Natural killer cell treated with Interleukin-12 subunit alpha and Interleukin-12 subunit beta and Interleukin-15 and Interleukin-18, amount 100 ng/mL, for 72 hours (primary cell): ENCODE data around the gene ADRA2B. TPM values are rescaled to one million over a fixed set of nuclear protein-coding genes. Genes with fewer than 3 reads are reported as not detected.

Source experiments
- ATAC-seq, 2 donors: fragments of 150-1000 bp; cut with Tn5 transposase in 1 of 2; sonication (Bioruptor Pico), chemical (Tn5 transposase) in 1 of 2; 2 replicates each; pipeline ENCODE4 v1.10.0; 2021
- DNase-seq: peaks from one replicate; pipeline ENCODE4 v3.0.0; 2022; ENCODE audit warnings: low spot score
- H3K27ac Mint-ChIP-seq, 2 donors: 1 replicate in 1 of 2; 2 replicates in 1 of 2; pipeline ENCODE4 v1.8.0; 2022; ENCODE audit warnings: mixed read lengths in 2 of 2, mild to moderate bottlenecking in 1 of 2, moderate library complexity in 1 of 2
- H3K27me3 Mint-ChIP-seq, 2 donors: 1 replicate in 1 of 2; 2 replicates in 1 of 2; pipeline ENCODE4 v1.8.0; 2022; ENCODE audit warnings: mixed read lengths in 2 of 2
- H3K36me3 Mint-ChIP-seq: one replicate; pipeline ENCODE4 v1.8.0; 2022; ENCODE audit warnings: mixed read lengths
- H3K4me1 Mint-ChIP-seq, 2 donors: 1 replicate in 1 of 2; 2 replicates in 1 of 2; pipeline ENCODE4 v1.8.0; 2022; ENCODE audit warnings: low read depth in 2 of 2, mixed read lengths in 2 of 2, mild to moderate bottlenecking in 1 of 2
- H3K4me3 Mint-ChIP-seq: one replicate; pipeline ENCODE4 v1.8.0; 2022; ENCODE audit warnings: mixed read lengths
- H3K9me3 Mint-ChIP-seq: 2 replicates; pipeline ENCODE4 v1.8.0; 2022; ENCODE audit warnings: mixed read lengths
- total RNA-seq, 2 donors: library from RNA; stranded (reverse); gene quantifications; one replicate each; pipeline ENCODE4 v1.2.3, GENCODE V29; 2022

Gene ADRA2B
- total RNA-seq, 2 donors from 2014 or later: not detected

DNA sequence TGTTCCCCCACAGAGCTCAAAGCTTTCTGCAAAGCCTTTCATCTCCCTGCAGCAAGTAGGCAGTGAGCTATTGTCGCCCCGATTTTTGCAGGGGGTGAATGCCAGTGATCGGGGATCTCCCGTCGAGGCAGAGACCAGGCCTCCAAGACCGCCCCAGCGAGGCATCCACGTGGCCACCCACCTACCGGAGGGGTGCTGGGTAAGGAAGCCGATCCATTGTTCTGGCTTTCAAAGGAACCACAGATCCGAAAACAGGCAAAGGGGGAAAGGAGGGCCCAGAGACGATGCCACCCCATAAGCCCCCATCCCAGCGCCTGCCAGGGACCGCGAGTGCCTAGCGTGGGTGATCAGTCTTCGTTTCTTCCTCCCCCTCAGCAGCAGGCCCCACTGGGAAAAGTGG, 2.4 kb downstream of the ADRA2B start:
- Mint-ChIP-seq H3K36me3 (no peaks in the 10 kb centered on the region), H3K27me3 (peaks cover 12 to 14% of the 10 kb centered on the region in 2 donors), H3K27ac (no peak overlapping the region), H3K9me3 (no peaks in the 10 kb centered on the region), H3K4me1 (peaks cover 5 to 12% of the 10 kb centered on the region in 2 donors), H3K4me3 (no peak overlapping the region)
- DNase-seq (no peak), ATAC-seq (no peak)

DNA sequence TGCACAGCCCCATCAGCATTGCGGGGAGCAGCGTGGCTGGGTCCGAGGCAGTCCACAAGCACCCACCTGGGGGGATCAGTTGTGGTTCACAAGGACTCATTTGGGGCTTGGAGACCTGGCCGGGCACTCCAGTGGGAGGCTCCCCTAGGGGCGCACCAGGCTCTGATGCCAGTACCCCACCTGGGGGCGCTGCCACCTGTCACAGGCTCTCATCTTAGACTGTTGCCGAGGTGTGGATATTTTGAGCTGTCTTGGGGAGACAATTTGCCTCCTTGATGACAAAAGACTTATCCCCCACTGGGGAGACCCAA, 3.0 kb downstream of the ADRA2B start:
- ATAC-seq (no peak), DNase-seq (no peak)
- peaks cover 10 to 11% of the 10 kb centered on the region in 2 donors for H3K27me3 Mint-ChIP-seq
- H3K36me3 Mint-ChIP-seq: no peaks in the 10 kb centered on the region
- H3K9me3 Mint-ChIP-seq: no peaks in the 10 kb centered on the region
- H3K4me1 Mint-ChIP-seq: peaks cover 5 to 12% of the 10 kb centered on the region in 2 donors
- no peak overlapping the region for H3K4me3 Mint-ChIP-seq
- no peak overlapping the region for H3K27ac Mint-ChIP-seq

DNA sequence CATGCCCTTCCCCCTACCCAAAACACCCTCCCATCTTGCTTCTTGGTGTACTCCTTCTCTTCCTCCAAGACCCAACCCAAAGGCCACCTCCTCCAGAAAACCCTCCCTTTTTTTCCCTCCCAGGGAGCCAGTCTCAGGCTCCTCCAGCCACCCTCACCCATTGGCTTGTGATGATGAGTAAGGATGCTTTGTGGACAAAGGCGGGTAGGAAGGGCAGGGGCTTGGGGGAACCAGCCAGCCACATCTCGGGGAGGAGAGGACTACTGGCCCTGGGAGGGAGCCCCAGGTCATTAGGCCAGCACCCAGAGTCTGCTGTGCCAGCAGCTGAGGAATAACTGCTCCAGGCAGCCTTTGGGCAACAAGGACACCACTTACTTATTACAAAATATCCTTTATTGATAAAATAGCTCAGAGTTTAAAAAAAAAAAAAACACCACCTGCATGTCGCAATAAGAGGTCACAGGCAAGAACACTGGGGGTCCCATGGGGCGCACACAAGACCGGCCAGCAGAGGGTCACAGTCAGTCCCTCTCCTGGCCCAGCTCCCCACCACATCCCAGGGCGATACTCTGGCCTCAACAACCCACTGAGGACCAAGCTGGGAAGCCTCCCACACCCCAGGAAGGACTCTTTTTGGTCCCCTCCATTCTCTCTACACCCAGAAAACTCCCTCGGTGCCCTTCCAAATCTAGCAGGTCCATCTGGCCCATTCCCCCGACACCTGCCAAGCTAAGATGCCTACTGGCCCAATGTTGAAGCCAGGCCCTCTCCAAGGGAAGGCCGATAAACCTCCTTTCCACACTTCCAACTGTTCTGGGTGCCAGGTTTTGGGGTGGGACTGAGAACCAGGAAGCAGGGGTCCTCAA, 3.6 kb downstream of the ADRA2B start:
- Mint-ChIP-seq H3K27me3 (peaks cover 10 to 11% of the 10 kb centered on the region in 2 donors), H3K36me3 (no peaks in the 10 kb centered on the region), H3K4me3 (no peak overlapping the region), H3K9me3 (no peaks in the 10 kb centered on the region), H3K4me1 (peaks cover 5 to 9% of the 10 kb centered on the region in 2 donors), H3K27ac (no peak overlapping the region)
- ATAC-seq: no peak
- DNase-seq: no peak

DNA sequence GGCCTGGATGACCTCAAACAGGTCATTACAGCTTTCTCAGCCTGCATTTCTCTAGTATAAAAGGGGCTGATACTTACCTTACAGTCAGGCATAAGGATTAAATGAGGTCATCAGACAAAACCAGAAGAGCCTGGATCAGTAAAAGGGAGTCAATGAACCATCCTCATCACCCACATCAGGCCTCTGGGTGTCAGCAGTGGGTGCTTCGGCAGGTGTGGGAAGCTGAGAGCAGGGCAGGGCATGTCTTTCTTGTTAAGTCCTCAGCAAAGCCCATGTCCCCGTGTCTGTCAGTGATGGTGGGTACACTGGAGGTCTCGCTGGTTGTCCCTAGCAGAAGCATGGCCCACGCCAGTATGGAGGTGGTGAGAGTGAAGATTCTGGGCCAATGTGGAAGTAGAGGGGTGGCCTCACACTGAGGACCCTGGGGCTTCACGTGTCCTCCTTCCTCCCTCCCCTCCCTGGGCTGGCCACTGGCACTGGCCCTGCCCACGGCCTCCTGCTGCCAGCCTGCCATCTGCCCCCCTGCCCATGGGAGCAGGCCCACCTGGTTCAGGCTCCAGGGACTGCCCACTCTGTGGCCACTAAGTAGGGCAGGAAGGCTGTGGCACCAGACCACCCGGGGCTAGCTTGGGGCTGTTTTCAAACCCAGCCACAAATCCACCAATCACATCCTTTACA, 4.4 kb downstream of the ADRA2B start:
- DNase-seq (peak; percentile 41), ATAC-seq (no peak)
- H3K36me3 Mint-ChIP-seq: no peaks in the 10 kb centered on the region
- peaks cover 5 to 7% of the 10 kb centered on the region in 2 donors for H3K4me1 Mint-ChIP-seq
- no peaks in the 10 kb centered on the region for H3K9me3 Mint-ChIP-seq
- H3K27ac Mint-ChIP-seq: no peak overlapping the region
- H3K4me3 Mint-ChIP-seq: no peak overlapping the region
- peaks cover 10 to 11% of the 10 kb centered on the region in 2 donors for H3K27me3 Mint-ChIP-seq

DNA sequence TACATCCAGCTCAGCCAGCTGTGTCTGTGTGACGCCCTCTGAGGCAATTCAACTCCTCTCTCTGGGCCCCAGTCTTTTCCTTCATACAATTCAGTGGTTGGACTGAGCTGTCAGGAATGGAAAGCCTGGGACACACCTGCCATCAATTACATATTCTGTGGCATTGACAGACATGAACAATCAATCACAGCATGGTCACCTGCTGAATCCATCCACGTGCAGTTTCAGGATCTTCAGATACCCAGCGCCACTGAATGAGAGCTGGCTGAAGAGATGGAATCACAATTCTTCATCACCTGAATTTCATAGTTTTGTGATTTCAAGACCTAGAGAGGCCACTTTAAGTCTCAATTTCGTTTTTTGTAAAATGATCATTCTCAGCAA, 5.1 kb downstream of the ADRA2B start:
- no peaks in the 10 kb centered on the region for H3K9me3 Mint-ChIP-seq
- H3K27me3 Mint-ChIP-seq: peaks cover 10 to 11% of the 10 kb centered on the region in 2 donors
- peaks cover 5 to 7% of the 10 kb centered on the region in 2 donors for H3K4me1 Mint-ChIP-seq
- H3K4me3 Mint-ChIP-seq: no peak overlapping the region
- H3K36me3 Mint-ChIP-seq: no peaks in the 10 kb centered on the region
- ATAC-seq (no peak), DNase-seq (peak; percentile 6)
- H3K27ac Mint-ChIP-seq: no peak overlapping the region

DNA sequence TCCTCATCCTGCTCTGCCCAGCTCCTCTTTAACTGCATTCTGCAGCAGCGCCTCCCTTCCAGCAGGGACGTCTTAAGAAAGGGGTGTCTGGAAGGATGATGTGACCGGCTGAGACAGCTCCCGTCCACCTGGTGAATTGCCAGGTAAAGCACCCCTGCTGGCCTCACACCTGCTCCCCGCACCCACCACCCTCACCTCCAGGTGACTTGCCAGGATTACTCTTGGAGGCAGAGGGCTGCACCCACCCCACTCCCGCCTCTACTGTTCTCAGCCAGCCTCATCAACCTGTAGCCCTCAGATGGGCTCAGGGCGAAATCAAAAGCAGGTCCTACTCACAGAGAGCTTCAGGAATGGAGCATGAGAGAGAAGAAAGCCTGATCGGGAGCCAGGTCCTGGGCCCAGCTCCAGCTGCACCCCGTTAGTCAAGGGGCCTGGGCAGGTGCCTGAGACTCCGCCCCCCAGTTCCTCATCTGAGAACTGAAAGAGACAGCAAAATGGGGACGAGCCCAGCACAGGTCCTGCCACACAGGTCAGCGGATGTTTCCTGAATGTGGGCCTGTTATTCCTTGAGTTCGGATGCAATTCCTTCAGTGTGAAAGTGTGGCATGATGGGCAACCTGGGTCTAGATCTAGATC, 5.6 kb downstream of the ADRA2B start:
- DNase-seq (peak; percentile 48), ATAC-seq (peak in 1 of 2 donors; percentile 14)
- Mint-ChIP-seq H3K4me1 (peaks cover 4 to 5% of the 10 kb centered on the region in 2 donors), H3K4me3 (no peak overlapping the region), H3K36me3 (no peaks in the 10 kb centered on the region), H3K9me3 (no peaks in the 10 kb centered on the region), H3K27me3 (peaks cover 7 to 8% of the 10 kb centered on the region in 2 donors), H3K27ac (no peak overlapping the region)

DNA sequence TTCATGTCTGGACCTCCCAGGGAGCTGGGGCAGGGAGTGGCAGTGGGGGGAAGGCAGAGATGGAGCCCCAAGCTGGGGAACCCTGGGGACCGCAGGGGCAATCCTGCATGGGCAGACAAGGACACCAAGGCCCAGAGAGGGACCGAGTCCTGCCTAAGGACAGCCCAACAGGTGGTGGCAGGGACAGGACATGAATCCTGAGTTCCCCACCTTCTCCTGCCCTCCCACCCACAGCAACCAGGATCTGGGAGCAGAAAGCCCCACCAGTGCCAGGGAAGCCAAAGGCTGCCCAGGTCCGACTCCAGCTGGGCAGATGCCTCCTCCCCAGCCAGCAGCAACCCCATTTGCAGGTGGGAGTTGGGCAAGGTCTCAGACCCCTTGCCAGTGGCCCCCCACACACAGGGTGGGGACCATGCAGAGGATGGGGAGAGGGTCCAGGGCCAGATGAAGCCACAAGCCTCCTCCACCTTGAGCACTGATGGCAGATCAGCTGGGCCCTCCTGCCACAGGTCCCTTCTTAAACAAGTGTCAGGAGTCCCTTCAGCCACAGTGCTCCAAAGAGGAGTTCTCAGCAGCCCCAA, 6.3 kb downstream of the ADRA2B start:
- peak in 1 of 2 donors; percentile 16 for ATAC-seq
- Mint-ChIP-seq H3K9me3 (no peaks in the 10 kb centered on the region), H3K27me3 (peaks cover 0 to under 1% of the 10 kb centered on the region in 2 donors), H3K4me1 (no peaks in the 10 kb centered on the region), H3K4me3 (no peak overlapping the region), H3K27ac (no peak overlapping the region), H3K36me3 (no peaks in the 10 kb centered on the region)
- peak; percentile 49 for DNase-seq

DNA sequence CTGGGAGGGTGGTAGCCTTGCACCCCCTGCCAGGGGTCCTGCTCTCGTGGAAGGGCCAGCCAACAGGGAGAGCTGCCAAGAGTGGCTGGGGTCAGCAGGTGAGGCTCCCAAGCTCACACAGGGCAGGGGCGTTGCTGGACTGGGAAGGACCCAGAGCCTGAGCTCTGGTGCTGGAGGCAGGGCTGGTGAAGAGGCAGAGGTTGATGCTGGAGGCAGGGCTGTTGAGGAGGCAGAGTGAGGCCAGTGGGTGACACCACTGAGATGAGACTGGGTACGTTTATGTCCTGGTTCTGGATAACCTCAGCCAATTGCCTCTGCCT, 7.0 kb downstream of the ADRA2B start:
- ATAC-seq (no peak), DNase-seq (no peak)
- H3K27ac Mint-ChIP-seq: no peak overlapping the region
- no peaks in the 10 kb centered on the region for H3K9me3 Mint-ChIP-seq
- H3K36me3 Mint-ChIP-seq: no peaks in the 10 kb centered on the region
- H3K27me3 Mint-ChIP-seq: no peaks in the 10 kb centered on the region
- no peaks in the 10 kb centered on the region for H3K4me1 Mint-ChIP-seq
- no peak overlapping the region for H3K4me3 Mint-ChIP-seq

DNA sequence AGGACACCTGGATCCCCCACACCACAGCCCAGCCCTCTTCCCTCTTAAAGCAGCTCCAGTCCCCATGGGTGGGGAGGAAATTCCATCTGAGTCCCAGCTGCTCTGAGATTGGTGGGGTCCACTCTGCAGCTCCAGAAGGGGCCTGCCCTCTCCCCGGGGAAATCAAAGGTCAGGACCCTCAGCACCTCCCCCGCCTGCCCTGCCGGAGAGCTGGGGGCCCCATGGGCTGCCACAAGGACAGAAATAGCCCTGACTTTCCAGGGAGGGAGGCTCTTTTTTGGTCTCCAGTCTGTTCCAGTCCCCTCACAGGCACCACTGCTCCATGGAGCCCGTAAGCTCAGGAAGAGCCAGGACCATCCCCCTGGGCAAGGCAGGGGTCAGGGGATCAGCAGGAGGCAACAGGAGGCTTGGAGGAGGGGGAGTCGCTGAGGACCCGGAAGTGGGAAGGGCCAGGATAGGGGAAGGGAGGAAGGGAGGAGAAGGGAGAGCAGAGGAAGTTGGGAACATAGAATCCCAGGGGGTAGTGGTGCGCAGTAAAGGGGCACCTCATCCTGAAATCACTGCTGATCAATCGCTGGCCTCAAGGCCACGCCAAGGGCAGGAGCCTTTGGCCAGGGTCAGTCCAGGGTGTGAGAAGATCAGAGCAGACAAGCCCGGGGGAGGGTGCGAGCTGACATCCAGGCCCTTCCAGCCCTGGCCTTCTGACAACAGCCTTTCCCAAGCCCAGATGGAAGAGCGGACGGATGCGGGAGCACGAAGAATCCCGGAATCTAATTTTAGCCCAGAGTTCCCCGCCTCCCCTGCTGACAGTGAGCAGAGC, 7.6 kb downstream of the ADRA2B start:
- H3K27ac Mint-ChIP-seq: no peak overlapping the region
- H3K36me3 Mint-ChIP-seq: no peaks in the 10 kb centered on the region
- no peak for ATAC-seq
- H3K4me3 Mint-ChIP-seq: no peak overlapping the region
- DNase-seq: peak; percentile 58
- H3K27me3 Mint-ChIP-seq: no peaks in the 10 kb centered on the region
- no peaks in the 10 kb centered on the region for H3K4me1 Mint-ChIP-seq
- no peaks in the 10 kb centered on the region for H3K9me3 Mint-ChIP-seq

DNA sequence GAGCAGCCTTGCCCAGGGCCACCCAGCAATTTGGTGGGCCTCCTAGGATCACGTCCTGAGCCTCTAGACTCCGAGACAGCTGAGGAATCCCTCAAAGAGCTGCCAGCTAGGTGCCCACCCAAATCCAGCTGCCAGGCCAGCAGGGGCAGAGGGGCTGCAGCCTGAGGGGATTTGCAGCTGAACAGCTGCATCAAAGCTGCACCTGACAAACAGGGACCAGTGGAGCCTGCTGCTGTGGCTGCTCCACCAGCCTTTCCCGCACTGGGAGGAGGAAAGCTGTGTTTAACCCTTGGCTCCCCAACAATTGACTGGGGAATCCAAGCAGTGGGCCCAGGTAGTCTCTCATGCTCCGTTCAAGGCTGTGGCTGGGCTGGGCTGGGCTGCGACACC, 8.2 kb downstream of the ADRA2B start:
- Mint-ChIP-seq H3K4me1 (no peaks in the 10 kb centered on the region), H3K27ac (no peak overlapping the region), H3K9me3 (no peaks in the 10 kb centered on the region), H3K27me3 (no peaks in the 10 kb centered on the region), H3K4me3 (no peak overlapping the region), H3K36me3 (no peaks in the 10 kb centered on the region)
- ATAC-seq (no peak), DNase-seq (peak; percentile 57)

DNA sequence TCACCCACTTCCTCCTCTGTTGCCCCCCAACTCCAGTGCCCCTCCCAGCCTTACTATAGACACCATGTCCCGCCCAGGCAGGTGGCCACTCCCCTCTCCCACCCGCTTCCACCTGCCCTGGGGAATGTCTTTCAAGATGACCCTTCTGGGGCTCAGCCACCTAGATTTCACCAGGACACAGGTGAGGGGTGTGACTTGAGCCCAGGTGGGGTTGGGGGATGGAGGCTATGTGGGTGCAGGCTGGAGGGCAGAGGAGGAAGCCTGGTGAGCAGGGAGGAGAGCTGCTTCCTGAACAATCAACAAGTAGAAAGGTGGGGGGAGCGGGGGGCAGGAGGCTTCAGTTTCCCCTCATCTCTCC, 8.7 kb downstream of the ADRA2B start:
- no peaks in the 10 kb centered on the region for H3K4me1 Mint-ChIP-seq
- no peak overlapping the region for H3K4me3 Mint-ChIP-seq
- H3K36me3 Mint-ChIP-seq: no peaks in the 10 kb centered on the region
- H3K9me3 Mint-ChIP-seq: no peaks in the 10 kb centered on the region
- DNase-seq (no peak), ATAC-seq (no peak)
- no peak overlapping the region for H3K27ac Mint-ChIP-seq
- no peaks in the 10 kb centered on the region for H3K27me3 Mint-ChIP-seq

DNA sequence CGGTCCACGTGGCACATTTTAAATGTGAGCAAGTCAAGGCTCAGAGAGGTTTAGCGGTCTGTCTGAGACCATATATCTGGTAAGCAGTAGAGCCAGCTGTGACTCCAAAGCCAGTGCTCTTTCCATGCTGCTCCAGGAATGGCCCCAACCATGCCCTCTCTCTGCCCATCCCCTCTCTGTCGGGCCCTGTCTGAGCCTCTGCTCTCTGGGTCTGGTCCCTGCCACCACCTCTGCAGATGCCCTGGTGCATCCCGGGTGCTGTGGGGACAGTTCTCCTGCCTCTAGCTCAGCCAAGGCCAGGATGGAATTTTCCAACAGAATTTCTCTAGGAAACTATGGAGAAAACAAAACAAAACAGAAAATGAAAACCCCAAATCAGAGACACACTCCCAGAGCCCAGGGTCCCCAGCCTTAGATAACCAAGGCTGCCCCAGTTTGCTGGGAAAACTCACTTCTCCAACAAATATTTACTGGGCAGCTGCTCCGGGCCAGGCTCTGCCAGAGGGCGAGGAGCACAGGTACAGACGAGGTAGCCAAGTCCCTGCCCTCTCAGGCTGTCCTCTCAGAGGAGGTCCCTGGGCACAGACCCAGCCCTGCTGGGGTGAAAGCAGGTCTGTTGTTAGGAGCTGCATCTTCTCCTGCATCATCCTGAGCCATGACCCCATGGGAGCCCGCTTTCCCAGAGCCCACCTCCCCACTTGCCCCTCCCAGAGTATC, 9.2 kb downstream of the ADRA2B start:
- H3K27me3 Mint-ChIP-seq: no peaks in the 10 kb centered on the region
- ATAC-seq (no peak), DNase-seq (peak; percentile 44)
- H3K4me3 Mint-ChIP-seq: no peak overlapping the region
- H3K27ac Mint-ChIP-seq: no peak overlapping the region
- H3K36me3 Mint-ChIP-seq: no peaks in the 10 kb centered on the region
- no peaks in the 10 kb centered on the region for H3K9me3 Mint-ChIP-seq
- no peaks in the 10 kb centered on the region for H3K4me1 Mint-ChIP-seq
